ENCODE measurements around the gene CFAP141. TPM values are rescaled to one million over a fixed set of nuclear protein-coding genes. Genes with fewer than 3 reads are reported as not detected.

The CFAP141 gene
- 0.40 TPM in 1 of 5 replicates, not detected in the others for total RNA-seq (2022; extraction: Qiagen RNA extraction)

DNA sequence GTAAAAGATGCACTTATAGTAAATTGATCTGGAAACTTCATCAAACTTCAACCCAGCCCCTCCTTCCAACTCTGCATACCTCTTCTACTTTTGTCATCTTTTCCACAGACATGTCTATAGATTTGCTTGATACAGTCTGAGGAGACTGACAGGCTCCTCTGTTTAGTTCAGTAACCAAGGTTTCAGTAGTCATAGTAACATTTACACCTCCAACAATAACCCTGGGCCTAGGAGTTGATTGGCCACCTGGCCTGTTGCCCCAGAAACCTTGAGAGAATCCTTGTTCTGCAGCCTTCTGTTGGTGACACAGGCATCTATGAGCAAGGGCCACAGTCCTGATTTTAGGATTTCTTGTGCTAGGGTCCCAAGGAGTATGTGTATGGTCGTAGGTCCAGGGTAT, at the start of gene CFAP141:
TSS of gene CFAP141 (minus strand) at position 138 of the 400 bp plus-strand sequence. CDS start at position 112, 26 bp downstream.

DNA sequence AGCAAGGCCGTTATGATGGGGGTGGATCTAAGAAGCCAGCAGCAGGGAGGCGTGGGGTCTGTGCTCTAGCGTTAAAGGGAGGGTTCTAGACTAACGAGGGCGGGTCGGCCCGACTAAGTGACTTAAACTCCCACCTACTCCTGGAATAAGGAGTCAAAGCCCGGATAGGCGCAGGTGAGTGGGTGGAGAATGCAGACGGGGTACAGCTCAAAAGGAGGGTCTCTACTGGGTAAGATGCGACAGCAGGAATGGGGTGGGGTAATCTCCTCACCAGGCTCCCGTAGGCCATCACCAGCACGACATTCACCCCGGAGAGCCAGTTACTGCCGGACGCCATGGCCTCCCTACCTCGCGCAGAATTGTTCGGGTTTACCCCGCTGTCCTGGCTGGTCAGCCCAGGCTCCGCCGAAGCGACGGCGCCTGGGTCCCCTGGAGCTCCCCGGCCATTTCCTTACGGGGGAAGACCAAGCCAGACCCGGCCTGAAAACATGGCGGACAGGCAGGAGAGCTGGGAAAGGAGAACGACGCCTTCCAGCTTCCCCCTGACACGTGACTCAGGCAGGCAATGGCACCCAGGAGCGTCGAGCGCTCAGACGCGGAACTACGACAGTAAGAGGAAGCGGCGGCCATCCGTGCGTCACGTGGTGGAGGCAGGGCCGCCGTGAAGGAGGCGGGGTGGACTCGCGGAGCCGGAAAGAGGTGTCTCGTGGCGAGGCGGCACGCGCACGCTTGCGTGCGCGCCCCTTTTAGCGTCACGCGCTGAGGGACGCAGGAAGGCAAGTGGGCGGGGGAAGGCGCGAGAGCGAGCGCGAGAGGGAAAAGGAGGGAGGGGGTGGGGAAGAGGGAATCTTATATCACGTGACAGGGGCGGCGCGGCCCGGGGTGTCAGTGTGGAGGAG, 14.2 kb upstream of the CFAP141 start, which contains the start of gene UBAP2L:
TSS of gene UBAP2L (plus strand) at position 885 of the 899 bp plus-strand sequence. CDS start 4,169 bp downstream, outside the sequence.

DNA sequence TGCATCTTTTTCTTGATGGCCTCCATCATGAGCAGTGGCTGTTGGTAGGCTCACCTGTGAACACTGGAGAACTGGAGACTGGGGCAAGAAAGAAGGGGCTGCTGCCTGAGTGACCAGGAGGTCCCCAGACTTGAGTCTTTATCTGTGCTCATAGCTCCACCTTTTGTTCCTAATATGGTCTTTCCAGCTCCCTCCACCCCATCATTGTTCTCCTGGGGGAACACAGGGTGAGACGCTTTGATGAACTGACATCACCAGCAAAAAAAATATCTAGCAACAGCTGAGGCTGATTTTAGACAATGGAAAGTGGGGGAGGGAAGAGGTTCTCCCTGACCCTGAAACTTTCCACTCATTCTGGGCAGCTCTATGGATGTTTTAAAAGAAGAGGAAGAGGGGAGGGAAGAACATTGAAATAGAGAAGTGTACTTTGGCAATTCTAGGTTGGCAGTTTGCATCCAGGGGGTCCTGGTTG, 14.1 kb downstream of the CFAP141 start, which contains the start of gene TPM3:
TSS of gene TPM3 (minus strand) at position 111 of the 472 bp plus-strand sequence. CDS start at position 29, 82 bp downstream.

DNA sequence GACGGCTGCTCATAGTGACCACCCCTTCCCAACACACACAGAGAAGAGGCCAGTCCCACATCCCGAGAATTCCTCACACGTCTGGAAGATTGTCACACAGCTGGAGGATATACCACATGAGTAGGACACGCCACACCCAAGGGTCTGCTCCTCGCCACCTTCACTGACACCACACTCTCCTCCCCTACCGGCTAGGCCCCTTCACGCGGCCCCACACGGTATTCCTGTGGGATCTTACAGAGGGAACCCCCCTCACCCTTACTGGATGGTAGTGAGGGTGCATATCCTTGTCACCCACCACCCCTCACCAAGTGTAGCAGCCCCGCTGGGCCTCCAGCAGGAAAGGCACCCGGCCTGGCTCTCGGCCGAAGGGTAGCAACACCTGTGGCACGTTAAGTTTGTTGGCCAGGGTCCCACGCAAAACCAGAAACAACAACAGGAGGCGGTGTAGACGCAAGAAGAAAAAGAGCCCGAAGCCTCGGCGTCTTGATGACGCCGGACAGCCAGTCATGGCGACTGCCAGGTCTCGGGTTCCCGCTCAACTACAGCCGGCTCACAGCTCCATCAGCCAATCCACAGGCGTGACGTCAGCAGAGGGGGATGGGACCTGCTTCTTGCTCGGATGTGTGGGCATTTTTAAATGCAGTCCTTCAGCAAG, 51.5 kb downstream of the CFAP141 start, which contains the start of gene NUP210L:
TSS of gene NUP210L (minus strand) at position 540 of the 658 bp plus-strand sequence.

Other genes starting within 250 kb of the CFAP141 start
- gene CRTC2, start 247.7 kb downstream of the CFAP141 start, total RNA-seq (2022; extraction: Qiagen RNA extraction), result 35.0 to 40.6 TPM (median 35.8 TPM) in 5 replicates
- 160 to 170 TPM (median 162 TPM) in 5 replicates for gene SLC39A1, start 242.8 kb downstream of the CFAP141 start, total RNA-seq (2022; extraction: Qiagen RNA extraction)
- gene CREB3L4, start 238.4 kb downstream of the CFAP141 start, total RNA-seq (2022; extraction: Qiagen RNA extraction), result 7.8 to 10.5 TPM (median 9.3 TPM) in 5 replicates
- gene JTB, start 228.7 kb downstream of the CFAP141 start, total RNA-seq (2022; extraction: Qiagen RNA extraction), result 105 to 161 TPM (median 144 TPM) in 5 replicates
- 126 to 154 TPM (median 129 TPM) in 5 replicates for gene RAB13, start 220.0 kb downstream of the CFAP141 start, total RNA-seq (2022; extraction: Qiagen RNA extraction)
- 4,245 to 5,781 TPM (median 4,379 TPM) in 5 replicates for gene RPS27, start 215.6 kb downstream of the CFAP141 start, total RNA-seq (2022; extraction: Qiagen RNA extraction)
- not detected in 5 replicates for gene NUP210L, start 51.3 kb downstream of the CFAP141 start, total RNA-seq (2022; extraction: Qiagen RNA extraction)
- gene TPM3, start 14.2 kb downstream of the CFAP141 start, total RNA-seq (2022; extraction: Qiagen RNA extraction), result 457 to 643 TPM (median 490 TPM) in 5 replicates
- gene UBAP2L, start 14.6 kb upstream of the CFAP141 start, total RNA-seq (2022; extraction: Qiagen RNA extraction), result 98.4 to 113 TPM (median 105 TPM) in 5 replicates
- 91.8 to 109 TPM (median 96.5 TPM) in 5 replicates for gene HAX1, start 66.3 kb upstream of the CFAP141 start, total RNA-seq (2022; extraction: Qiagen RNA extraction)
- gene AQP10, start 114.8 kb upstream of the CFAP141 start, total RNA-seq (2022; extraction: Qiagen RNA extraction), result not detected in 5 replicates
- 30.1 to 43.8 TPM (median 38.3 TPM) in 5 replicates for gene ATP8B2, start 119.2 kb upstream of the CFAP141 start, total RNA-seq (2022; extraction: Qiagen RNA extraction)
- gene IL6R, start 199.0 kb upstream of the CFAP141 start, total RNA-seq (2022; extraction: Qiagen RNA extraction), result 24.3 to 30.7 TPM (median 26.2 TPM) in 5 replicates